IMR-90 (cell line): ENCODE measurements around the gene ACYP2. TPM values are rescaled to one million over a fixed set of nuclear protein-coding genes. Genes with fewer than 3 reads are reported as not detected.

Experiments
- ATAC-seq: fragments of 200-7000 bp; cut with Tn5 transposase; 2 replicates; pipeline ENCODE4 v1.9.1; 2020; ENCODE audit warnings: low read depth, mild to moderate bottlenecking, moderate library complexity
- BruUV-seq: library from RNA; stranded (reverse); fragments of 400-500 nt; replicated peaks from 2 replicates; lab custom pipeline; 2021; lab: Mats Ljungman, UMichigan
- CTCF ChIA-PET: fragments of 300-600 bp; formaldehyde crosslinking; extraction: SDS; loops from one replicate; lab custom pipeline; 2021; ENCODE audit warnings: antibody characterized with exemption; lab: Yijun Ruan, JAX
- POLR2A ChIA-PET: fragments of 300-600 bp; sonication (Branson Sonifier 250); formaldehyde crosslinking; loops from one replicate; lab custom pipeline; 2022; ENCODE audit warnings: antibody characterized with exemption; ENCODE audit not compliant: unreplicated experiment; lab: Charles Lee
- DNase-seq: peaks from one replicate; pipeline ENCODE4 v3.0.0; 2013
- H2AFZ ChIP-seq: replicated peaks from 2 replicates; pipeline ENCODE3; 2013; ENCODE audit warnings: low read length, mild to moderate bottlenecking; ENCODE audit not compliant: poor library complexity
- H2AK5ac ChIP-seq: 2 replicates; pipeline ENCODE4 v1.6.1; 2013; ENCODE audit warnings: low read depth, low read length, inconsistent platforms
- H2AK9ac ChIP-seq: replicated peaks from 2 replicates; pipeline ENCODE3; 2013; ENCODE audit warnings: mild to moderate bottlenecking, low read depth, low read length, moderate library complexity; ENCODE audit not compliant: poor library complexity
- H2BK120ac ChIP-seq: 2 replicates; pipeline ENCODE4 v1.6.1; 2013; ENCODE audit warnings: low read depth, low read length, inconsistent platforms
- H2BK15ac ChIP-seq: 3 replicates; pipeline ENCODE4 v1.6.1; 2013; ENCODE audit warnings: low read depth, low read length, inconsistent platforms
- H2BK20ac ChIP-seq: 2 replicates; pipeline ENCODE4 v1.6.1; 2013; ENCODE audit warnings: low read depth, mild to moderate bottlenecking, inconsistent platforms, low read length, moderate library complexity
- H2BK5ac ChIP-seq: 2 replicates; pipeline ENCODE4 v1.6.1; 2013; ENCODE audit warnings: mild to moderate bottlenecking, low read depth, low read length, inconsistent platforms; ENCODE audit not compliant: poor library complexity, severe bottlenecking
- H3K14ac ChIP-seq: replicated peaks from 2 replicates; pipeline ENCODE4 v1.6.1; 2013; ENCODE audit warnings: low read depth, low read length, inconsistent platforms
- H3K18ac ChIP-seq: 2 replicates; pipeline ENCODE4 v1.6.1; 2013; ENCODE audit warnings: low read depth, low read length, control low read depth
- H3K23ac ChIP-seq: 2 replicates; pipeline ENCODE4 v1.6.1; 2013; ENCODE audit warnings: low read depth, low read length, inconsistent platforms
- H3K27ac ChIP-seq: 2 replicates; pipeline ENCODE4 v1.5.1; 2013; ENCODE audit warnings: mild to moderate bottlenecking, control low read depth, low read length; ENCODE audit not compliant: insufficient read depth
- H3K27me3 ChIP-seq: 2 replicates; pipeline ENCODE4 v1.6.1; 2013; ENCODE audit warnings: low read length; ENCODE audit not compliant: control insufficient read depth, insufficient read depth
- H3K36me3 ChIP-seq: 2 replicates; pipeline ENCODE4 v1.6.1; 2013; ENCODE audit warnings: low read length, mixed read lengths; ENCODE audit not compliant: control insufficient read depth, insufficient read depth
- H3K4ac ChIP-seq: 2 replicates; pipeline ENCODE4 v1.6.1; 2013; ENCODE audit warnings: low read depth, low read length, inconsistent platforms
- H3K4me1 ChIP-seq: 2 replicates; pipeline ENCODE4 v1.6.1; 2013; ENCODE audit warnings: low read length, mixed read lengths; ENCODE audit not compliant: control insufficient read depth, insufficient read depth
- H3K4me2 ChIP-seq: 2 replicates; pipeline ENCODE4 v1.6.1; 2013; ENCODE audit warnings: low read depth, mild to moderate bottlenecking, control low read depth, low read length, moderate library complexity
- H3K4me3 ChIP-seq: 2 replicates; pipeline ENCODE4 v1.5.1; 2013; ENCODE audit warnings: low read depth, mild to moderate bottlenecking, control low read depth, low read length, moderate library complexity; ENCODE audit not compliant: insufficient read depth
- H3K56ac ChIP-seq: 2 replicates; pipeline ENCODE4 v1.6.1; 2013; ENCODE audit warnings: low read length, inconsistent platforms; ENCODE audit not compliant: insufficient read depth; ENCODE audit errors: extremely low read depth
- H3K79me1 ChIP-seq, 2 experiments: 2 replicates each; pipeline ENCODE4 v1.6.1; 2013; ENCODE audit warnings: low read length in 2 of 2, inconsistent platforms in 1 of 2, low read depth in 1 of 2
- H3K9ac ChIP-seq: 2 replicates; pipeline ENCODE4 v1.6.1; 2013; ENCODE audit warnings: low read depth, low read length, control low read depth
- H3K9me1 ChIP-seq: 2 replicates; pipeline ENCODE4 v1.6.1; 2013; ENCODE audit warnings: low read length, inconsistent platforms; ENCODE audit not compliant: insufficient read depth
- H3K9me3 ChIP-seq: 2 replicates; pipeline ENCODE4 v1.6.1; 2013; ENCODE audit warnings: low read length; ENCODE audit not compliant: control insufficient read depth, insufficient read depth
- H4K20me1 ChIP-seq: 2 replicates; pipeline ENCODE4 v1.6.1; 2013; ENCODE audit warnings: low read length, inconsistent platforms; ENCODE audit not compliant: insufficient read depth
- H4K5ac ChIP-seq: 2 replicates; pipeline ENCODE4 v1.6.1; 2013; ENCODE audit warnings: mild to moderate bottlenecking, low read depth, low read length, control low read depth
- H4K8ac ChIP-seq, 2 experiments: 2 replicates each; pipeline ENCODE4 v1.6.1; 2013; ENCODE audit warnings: low read depth in 2 of 2, low read length in 2 of 2, control low read depth in 1 of 2, inconsistent platforms in 1 of 2
- H4K91ac ChIP-seq: 2 replicates; pipeline ENCODE4 v1.6.1; 2013; ENCODE audit warnings: low read depth, low read length, inconsistent platforms; ENCODE audit not compliant: insufficient read depth
- FOS ChIP-seq: fragments of 150-350 bp; IDR thresholded peaks from 2 replicates; pipeline ENCODE4 v1.6.1; 2016; ENCODE audit warnings: low read depth, low read length
- MXI1 ChIP-seq: IDR thresholded peaks from 2 replicates; pipeline ENCODE4 v1.6.1; 2012; ENCODE audit warnings: low read depth, mild to moderate bottlenecking, low read length, moderate library complexity, borderline replicate concordance
- RAD21 ChIP-seq: IDR thresholded peaks from 2 replicates; pipeline ENCODE4 v1.6.1; 2012; ENCODE audit warnings: low read length, improper control_type of control experiment
- SMC3 ChIP-seq: fragments of 150-350 bp; IDR thresholded peaks from 2 replicates; pipeline ENCODE4 v1.6.1; 2016; ENCODE audit warnings: low read depth, mild to moderate bottlenecking, antibody characterized with exemption, low read length, moderate library complexity
- WGBS, 2 experiments: methylation state at CpG; one replicate each; pipeline versions ENCODE4 v1.1.5 to v1.1.7; 2013; ENCODE audit warnings: missing lambda C conversion rate in 2 of 2; ENCODE audit not compliant: insufficient read length in 1 of 2; ENCODE audit errors: extremely low coverage in 2 of 2; 5-methylcytosine and 5-hydroxymethylcytosine counted together
- dilution Hi-C: fragments of 300-500 bp; cut with HindIII; formaldehyde crosslinking; loops from one replicate; pipeline ENCODE4 v1.14.3; 2018; ENCODE audit warnings: low sequenced_read_pairs; ENCODE audit not compliant: unreplicated experiment
- in situ Hi-C: fragments of 300-500 bp; cut with MboI; formaldehyde crosslinking; loops from 3 replicates; pipeline ENCODE4 v1.14.3; 2019; ENCODE audit warnings: low sequenced_read_pairs, inconsistent platforms, mixed read lengths
- intact Hi-C: fragments of 100-400 bp; cut with micrococcal nuclease; formaldehyde crosslinking; loops from 2 replicates; pipeline ENCODE4 v1.10.0; 2022
- polyA plus RNA-seq, 3 experiments: library from polyadenylated mRNA; depleted of rRNA; stranded (reverse); fragments of >200 nt; gene quantifications; 2 replicates each; pipeline ENCODE4 v1.2.3, GENCODE V29; 2012; ENCODE audit warnings: low replicate concordance in 1 of 3
- total RNA-seq: library from RNA; depleted of rRNA; stranded (reverse); fragments of >200 nt; gene quantifications from 2 replicates; pipeline ENCODE4 v1.2.3, GENCODE V29; 2012

The ACYP2 gene
- total and polyA plus RNA-seq, 2 of the 4 experiments (the other 2 are of a cell fraction) = 3.9 to 7.4 TPM

GRCh38 chr2:54237428-54237827, 122.0 kb downstream of the ACYP2 start:
- CTCF ChIA-PET = no interaction called here
- H2AK5ac ChIP-seq = no peak overlapping the region
- H3K4ac ChIP-seq = no peak overlapping the region
- intact Hi-C loops (loop anchor here (5.0 kb wide), 1 partner anchor 35 kb away; no protein-coding TSS in a partner anchor), dilution Hi-C loops (no loop called here), in situ Hi-C loops (no loop called here)
- no peak for ATAC-seq
- H3K4me3 ChIP-seq = no peak overlapping the region
- H4K8ac ChIP-seq = no peak overlapping the region
- H3K4me2 ChIP-seq = no peak overlapping the region
- no peak overlapping the region for H3K56ac ChIP-seq
- no peak overlapping the region for H3K27ac ChIP-seq
- H3K18ac ChIP-seq = no peak overlapping the region
- H3K9me1 ChIP-seq = no peaks in the 10 kb centered on the region
- no peak overlapping the region for H2AFZ ChIP-seq
- TF ChIP-seq RAD21 (no peak), SMC3 (no peak), MXI1 (no peak), FOS (no peak)
- no peak overlapping the region for H2BK15ac ChIP-seq
- H2BK20ac ChIP-seq = no peak overlapping the region
- no peak overlapping the region for H3K14ac ChIP-seq
- no peak overlapping the region for H2BK120ac ChIP-seq
- H4K20me1 ChIP-seq = no peaks in the 10 kb centered on the region
- H3K4me1 ChIP-seq = peaks cover 7% of the 10 kb centered on the region; the same call in 1 of the 2 replicates
- WGBS, 2 experiments = no CpG with 5 or more reads among the region's 2 CpGs
- H4K5ac ChIP-seq = no peak overlapping the region
- no peaks in the 10 kb centered on the region for H3K9me3 ChIP-seq
- no peak overlapping the region for H4K91ac ChIP-seq
- H3K9ac ChIP-seq = no peak overlapping the region
- no peak overlapping the region for H3K23ac ChIP-seq
- no peaks in the 10 kb centered on the region for H3K27me3 ChIP-seq
- no peaks in the 10 kb centered on the region for H3K36me3 ChIP-seq
- H2AK9ac ChIP-seq = no peak overlapping the region
- DNase-seq = no peak
- BruUV-seq = no TSS peak
- H3K79me1 ChIP-seq = no peaks in the 10 kb centered on the region
- no peak overlapping the region for H2BK5ac ChIP-seq
- POLR2A ChIA-PET = no interaction called here
